HG03280 (cell line): Measurements from ENCODE around the gene UCK2.

Experiments used
- ATAC-seq: cut with Tn5 transposase; IDR thresholded peaks from one replicate; pipeline ENCODE4 v1.9.1; 2021; ENCODE audit warnings: mild to moderate bottlenecking, moderate library complexity; ENCODE audit not compliant: unreplicated experiment

The UCK2 gene

GRCh38 chr1:165877411-165877810, 50.0 kb downstream of the UCK2 start:
- ATAC-seq, result no peak

- peak; percentile 49 for ATAC-seq
Observed at GRCh38 chr1:165877940-165878556, 50.6 kb downstream of the UCK2 start.

GRCh38 chr1:165879946-165880345, 52.5 kb downstream of the UCK2 start:
- ATAC-seq, result no peak

- ATAC-seq, result no peak
Observed at GRCh38 chr1:165880993-165881392, 53.6 kb downstream of the UCK2 start.

- no peak for ATAC-seq
Observed at GRCh38 chr1:165882168-165882837, 54.9 kb downstream of the UCK2 start.

GRCh38 chr1:165883056-165883455, 55.6 kb downstream of the UCK2 start:
- ATAC-seq, result no peak

- ATAC-seq, result no peak
Observed at GRCh38 chr1:165884009-165884689, 56.7 kb downstream of the UCK2 start.

- no peak for ATAC-seq
Observed at GRCh38 chr1:165884690-165885304, 57.4 kb downstream of the UCK2 start.

- ATAC-seq, result no peak
Observed at GRCh38 chr1:165885305-165885694, 57.9 kb downstream of the UCK2 start.

GRCh38 chr1:165886193-165886592, 58.8 kb downstream of the UCK2 start:
- no peak for ATAC-seq

- ATAC-seq, result no peak
Observed at GRCh38 chr1:165886983-165887382, 59.6 kb downstream of the UCK2 start.

GRCh38 chr1:165887877-165888551, 60.6 kb downstream of the UCK2 start:
- no peak for ATAC-seq

GRCh38 chr1:165888552-165888920, 61.1 kb downstream of the UCK2 start:
- ATAC-seq, result no peak

- no peak for ATAC-seq
Observed at GRCh38 chr1:165890684-165891083, 63.3 kb downstream of the UCK2 start.

GRCh38 chr1:165891111-165891860, 63.9 kb downstream of the UCK2 start:
- ATAC-seq, result no peak

- no peak for ATAC-seq
Observed at GRCh38 chr1:165892935-165893334, 65.5 kb downstream of the UCK2 start.

- no peak for ATAC-seq
Observed at GRCh38 chr1:165893507-165893906, 66.1 kb downstream of the UCK2 start.

GRCh38 chr1:165894591-165894990, 67.2 kb downstream of the UCK2 start:
- ATAC-seq, result no peak

GRCh38 chr1:165895451-165895871, 68.0 kb downstream of the UCK2 start:
- no peak for ATAC-seq

- ATAC-seq, result no peak
Observed at GRCh38 chr1:165896277-165896676, 68.9 kb downstream of the UCK2 start.
